ENCODE measurements around the gene PHLDB1.
"Not testable (repeated sequence)": the region's sequence is repeated elsewhere in the genome, so short reads cannot be mapped to it uniquely, and the experiment has no call there.

- TF ChIP-seq, protein P1, sequence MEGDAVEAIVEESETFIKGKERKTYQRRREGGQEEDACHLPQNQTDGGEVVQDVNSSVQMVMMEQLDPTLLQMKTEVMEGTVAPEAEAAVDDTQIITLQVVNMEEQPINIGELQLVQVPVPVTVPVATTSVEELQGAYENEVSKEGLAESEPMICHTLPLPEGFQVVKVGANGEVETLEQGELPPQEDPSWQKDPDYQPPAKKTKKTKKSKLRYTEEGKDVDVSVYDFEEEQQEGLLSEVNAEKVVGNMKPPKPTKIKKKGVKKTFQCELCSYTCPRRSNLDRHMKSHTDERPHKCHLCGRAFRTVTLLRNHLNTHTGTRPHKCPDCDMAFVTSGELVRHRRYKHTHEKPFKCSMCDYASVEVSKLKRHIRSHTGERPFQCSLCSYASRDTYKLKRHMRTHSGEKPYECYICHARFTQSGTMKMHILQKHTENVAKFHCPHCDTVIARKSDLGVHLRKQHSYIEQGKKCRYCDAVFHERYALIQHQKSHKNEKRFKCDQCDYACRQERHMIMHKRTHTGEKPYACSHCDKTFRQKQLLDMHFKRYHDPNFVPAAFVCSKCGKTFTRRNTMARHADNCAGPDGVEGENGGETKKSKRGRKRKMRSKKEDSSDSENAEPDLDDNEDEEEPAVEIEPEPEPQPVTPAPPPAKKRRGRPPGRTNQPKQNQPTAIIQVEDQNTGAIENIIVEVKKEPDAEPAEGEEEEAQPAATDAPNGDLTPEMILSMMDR (IDR thresholded peaks at IDR 0.05), result peak in 4 of 6 experiments; percentile 25 to 49 (median 43)
- not testable (repeated sequence) for TF ChIP-seq POLR2AphosphoS5 (IDR thresholded peaks at IDR 0.05)
Measured at GRCh38 chr11:118594984-118595383, 12.4 kb upstream of the PHLDB1 start.

Measured in upper lobe of left lung (tissue), 4 donors.